ENCODE measurements around the gene EHMT1. TPM values are rescaled to one million over a fixed set of nuclear protein-coding genes. Genes with fewer than 3 reads are reported as not detected.

Gene EHMT1
- total RNA-seq, 2 donors from 2014 or later: 67.5 to 69.3 TPM

DNA sequence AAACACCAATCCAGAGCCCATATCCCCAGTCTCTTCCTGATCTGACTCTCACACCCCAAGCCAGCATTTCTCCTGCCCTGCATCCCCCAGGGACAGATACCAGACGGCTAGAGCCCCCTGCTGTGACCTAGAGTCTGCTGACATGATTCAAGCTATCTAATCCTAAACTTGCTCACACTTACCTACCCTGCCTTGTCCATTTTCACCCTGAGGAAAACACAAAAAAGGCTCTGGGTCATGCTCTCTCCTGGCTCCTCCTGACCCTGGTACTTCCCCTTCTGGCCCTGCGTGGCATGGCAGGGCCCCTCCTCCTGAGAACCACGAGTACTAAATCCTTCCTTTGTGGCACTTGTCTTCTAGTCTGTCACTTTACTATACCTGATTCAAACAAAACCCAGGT lies 16.1 kb upstream of the EHMT1 start:
- H3K9me3 Mint-ChIP-seq: no peaks in the 10 kb centered on the region
- no peak overlapping the region for H3K27ac Mint-ChIP-seq
- peaks cover 30% of the 10 kb centered on the region for H3K4me1 Mint-ChIP-seq (ENCODE audit: low read depth)
- H3K27me3 Mint-ChIP-seq (ENCODE audit: low read depth): no peaks in the 10 kb centered on the region
- H3K36me3 Mint-ChIP-seq (ENCODE audit: insufficient read depth in 2 of 2): no peaks in the 10 kb centered on the region
- DNase-seq (no peak), ATAC-seq (replicated peaks in 1 of 2) (no peak)
- no peak overlapping the region for H3K4me3 Mint-ChIP-seq

DNA sequence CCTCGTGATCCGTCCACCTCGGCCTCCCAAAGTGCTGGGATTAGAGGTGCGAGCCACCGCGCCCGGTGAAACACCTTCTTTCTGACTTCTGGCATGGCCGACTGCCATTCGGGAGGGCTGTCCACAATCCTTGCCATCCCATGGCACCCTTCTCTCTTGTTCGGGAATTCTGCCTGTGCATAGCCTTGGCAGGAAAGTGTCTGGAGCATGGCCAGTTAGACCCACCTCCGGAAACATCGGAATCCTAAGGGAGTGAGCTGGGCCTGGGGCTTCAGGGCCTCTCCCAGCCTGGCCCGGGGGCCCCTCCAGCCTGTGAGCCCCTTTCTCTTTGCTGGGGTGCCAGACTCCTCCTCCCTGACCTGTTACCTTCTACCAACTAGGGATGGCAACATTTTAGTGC lies 14.9 kb upstream of the EHMT1 start:
- DNase-seq (no peak), ATAC-seq (replicated peaks in 1 of 2) (no peak)
- Mint-ChIP-seq H3K27me3 (ENCODE audit: low read depth) (no peaks in the 10 kb centered on the region), H3K9me3 (no peaks in the 10 kb centered on the region), H3K36me3 (ENCODE audit: insufficient read depth in 2 of 2) (no peaks in the 10 kb centered on the region), H3K4me3 (peak overlapping the region; percentile 47 to 52), H3K27ac (no peak overlapping the region), H3K4me1 (ENCODE audit: low read depth) (peaks cover 24% of the 10 kb centered on the region)

DNA sequence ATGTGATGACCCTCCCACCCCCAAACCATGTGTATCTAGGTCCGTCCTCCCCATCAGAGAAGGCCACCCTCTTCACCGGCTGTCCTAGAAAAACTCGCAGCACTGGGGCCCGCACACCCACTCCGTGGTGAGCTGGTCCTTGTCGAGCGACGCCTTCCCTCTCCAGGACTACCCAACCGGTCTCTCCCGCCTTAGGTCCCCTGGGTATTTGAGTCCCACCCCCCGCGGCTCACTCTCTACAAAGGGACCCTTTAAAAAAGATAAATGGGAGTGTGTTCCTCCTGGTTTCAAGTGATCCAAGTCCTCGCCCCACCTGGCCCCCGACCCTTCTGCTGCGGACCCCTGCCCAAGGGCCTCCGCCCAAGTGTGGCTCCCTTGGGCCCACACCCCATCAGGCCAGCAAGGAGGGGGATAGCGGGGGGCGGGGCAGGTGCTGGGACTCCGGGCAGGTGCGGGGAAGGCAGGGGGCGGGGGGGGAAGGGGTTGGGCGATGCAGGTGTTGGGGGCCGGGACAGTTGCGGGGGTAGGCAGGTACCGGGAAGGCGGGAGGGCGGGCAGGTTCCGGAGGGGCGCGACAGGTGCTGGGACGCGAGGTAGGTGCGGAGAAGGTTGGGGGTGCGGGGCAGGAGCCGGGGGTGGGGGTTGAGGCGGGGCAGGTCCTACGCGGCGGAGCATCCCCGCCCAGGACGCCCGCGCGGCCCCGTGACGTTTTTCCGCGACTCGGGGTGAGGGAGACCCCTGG lies 14.3 kb upstream of the EHMT1 start:
- Mint-ChIP-seq H3K4me3 (peak overlapping the region; percentile 47 to 52), H3K27me3 (ENCODE audit: low read depth) (no peaks in the 10 kb centered on the region), H3K36me3 (ENCODE audit: insufficient read depth in 2 of 2) (no peaks in the 10 kb centered on the region), H3K4me1 (ENCODE audit: low read depth) (peaks cover 24% of the 10 kb centered on the region), H3K9me3 (no peaks in the 10 kb centered on the region), H3K27ac (no peak overlapping the region)
- no peak for ATAC-seq (replicated peaks in 1 of 2)
- no peak for DNase-seq

DNA sequence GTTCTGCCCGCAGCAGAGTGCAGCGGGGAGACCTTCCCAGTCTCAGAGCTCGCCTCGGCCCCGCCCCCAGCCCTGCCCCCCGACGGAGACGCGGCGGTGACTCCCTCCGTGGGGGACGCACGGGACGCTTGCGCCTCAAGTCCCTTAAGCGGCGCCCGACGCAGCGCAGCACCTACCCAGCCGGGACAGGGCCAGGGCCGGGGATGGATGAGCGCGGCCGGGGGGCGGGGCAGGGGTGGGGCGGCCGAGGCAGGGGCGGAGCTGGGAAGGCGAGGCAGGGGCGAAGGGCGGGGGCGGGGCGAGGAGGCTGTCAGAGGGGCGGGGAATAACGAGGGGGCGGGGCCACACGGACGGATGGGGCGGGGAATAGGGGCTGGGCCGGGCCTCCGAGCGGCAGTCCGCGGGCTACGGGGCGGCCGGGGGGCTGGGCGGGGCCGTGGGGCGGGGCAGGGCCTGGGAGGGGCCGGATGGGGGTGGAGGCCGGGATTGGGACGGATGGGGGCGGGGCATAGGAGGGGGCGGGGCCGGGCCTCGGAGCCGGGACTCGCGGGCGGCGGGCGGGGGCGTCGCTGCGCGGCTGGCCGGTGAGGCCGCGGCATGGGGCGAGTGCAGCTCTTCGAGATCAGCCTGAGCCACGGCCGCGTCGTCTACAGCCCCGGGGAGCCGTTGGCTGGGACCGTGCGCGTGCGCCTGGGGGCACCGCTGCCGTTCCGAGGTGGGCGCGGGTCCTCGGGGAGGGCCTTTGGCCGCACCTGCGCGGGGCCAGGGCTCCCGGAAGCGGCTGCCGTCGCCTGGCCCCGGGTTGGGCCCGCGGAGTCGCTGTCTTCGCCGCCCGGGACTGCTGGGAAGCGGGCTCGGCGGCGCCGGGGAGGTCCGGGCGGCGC lies 13.4 kb upstream of the EHMT1 start, which contains the start of gene ARRDC1:
Gene ARRDC1, plus strand, starts transcription at position 566 of the 884 bp plus-strand sequence. Its CDS starts 32 bp downstream, at position 598.
- peak within 1 kb of the TSS; percentile 84 for H3K4me3 Mint-ChIP-seq
- H3K27me3 Mint-ChIP-seq (ENCODE audit: low read depth): no peaks in the 10 kb centered on the region
- ATAC-seq (replicated peaks in 1 of 2) (peak; percentile 91 to 92), DNase-seq (peak; percentile 92 to 93)
- H3K36me3 Mint-ChIP-seq (ENCODE audit: insufficient read depth in 2 of 2): no peaks in the 10 kb centered on the region
- H3K4me1 Mint-ChIP-seq (ENCODE audit: low read depth): peaks cover 24% of the 10 kb centered on the region
- H3K27ac Mint-ChIP-seq: no peak within 1 kb of the TSS
- no peaks in the 10 kb centered on the region for H3K9me3 Mint-ChIP-seq

DNA sequence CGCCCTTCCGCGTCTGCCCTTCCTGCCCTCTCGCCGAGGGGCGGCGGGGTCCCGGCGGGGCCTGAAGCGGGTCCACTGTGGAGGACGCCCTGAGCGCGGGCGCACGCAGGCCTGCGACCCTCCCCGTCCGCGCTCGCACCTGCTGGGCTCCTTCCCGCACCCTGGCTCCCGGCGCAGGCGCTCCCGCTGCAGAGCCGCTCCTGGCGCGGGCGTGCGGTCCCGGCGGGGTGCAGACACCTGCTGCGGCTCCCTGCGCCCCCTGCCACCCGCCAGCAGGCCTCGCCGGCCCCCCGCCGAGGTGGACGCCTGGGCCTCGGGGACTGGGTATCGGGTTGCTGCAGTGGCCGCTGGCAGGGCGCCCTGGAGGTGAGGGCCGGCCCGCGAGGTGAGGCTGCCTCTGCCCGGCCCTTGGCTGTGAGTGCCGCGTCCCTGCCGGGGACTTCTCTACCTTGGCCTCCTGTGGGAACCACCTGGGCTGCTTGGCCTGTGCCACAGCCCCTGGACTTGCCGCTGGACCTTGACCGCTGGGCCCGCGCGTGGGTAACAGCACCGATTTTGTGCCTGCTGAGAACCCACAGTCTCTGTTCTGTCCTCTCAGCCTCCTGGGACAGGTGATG lies 12.7 kb upstream of the EHMT1 start:
- no peaks in the 10 kb centered on the region for H3K36me3 Mint-ChIP-seq (ENCODE audit: insufficient read depth in 2 of 2)
- H3K4me3 Mint-ChIP-seq: peak overlapping the region; percentile 84
- H3K4me1 Mint-ChIP-seq (ENCODE audit: low read depth): peaks cover 25% of the 10 kb centered on the region
- H3K9me3 Mint-ChIP-seq: no peaks in the 10 kb centered on the region
- no peak overlapping the region for H3K27ac Mint-ChIP-seq
- DNase-seq: peak in 1 of 2 donors; percentile 37
- peak in 1 of 2 donors; percentile 0 for ATAC-seq (replicated peaks in 1 of 2)
- no peaks in the 10 kb centered on the region for H3K27me3 Mint-ChIP-seq (ENCODE audit: low read depth)

DNA sequence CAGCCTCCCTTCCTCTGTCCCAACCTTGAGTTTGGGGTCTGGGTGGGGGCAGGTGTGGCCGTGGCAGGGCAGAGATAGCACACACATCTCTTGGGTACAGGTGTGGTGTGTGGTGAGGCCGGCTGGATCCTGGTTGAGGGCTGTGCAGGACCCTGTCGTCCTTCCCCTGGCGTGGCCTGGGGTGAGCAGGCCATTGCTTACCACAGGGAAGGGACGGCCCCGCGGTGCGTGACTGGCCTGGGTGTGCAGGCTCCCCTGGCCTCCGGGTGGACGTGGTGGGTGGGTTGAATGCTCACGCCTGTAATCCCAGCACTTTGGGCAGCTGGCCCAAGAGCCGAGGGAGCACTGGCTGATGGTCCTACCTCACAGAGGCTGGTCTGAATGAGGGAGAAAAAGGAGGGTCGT lies 12.1 kb upstream of the EHMT1 start:
- Mint-ChIP-seq H3K36me3 (ENCODE audit: insufficient read depth in 2 of 2) (no peaks in the 10 kb centered on the region), H3K9me3 (no peaks in the 10 kb centered on the region), H3K27me3 (ENCODE audit: low read depth) (no peaks in the 10 kb centered on the region), H3K4me3 (peak overlapping the region; percentile 84), H3K27ac (no peak overlapping the region), H3K4me1 (ENCODE audit: low read depth) (peaks cover 32% of the 10 kb centered on the region)
- no peak for ATAC-seq (replicated peaks in 1 of 2)
- DNase-seq: no peak

DNA sequence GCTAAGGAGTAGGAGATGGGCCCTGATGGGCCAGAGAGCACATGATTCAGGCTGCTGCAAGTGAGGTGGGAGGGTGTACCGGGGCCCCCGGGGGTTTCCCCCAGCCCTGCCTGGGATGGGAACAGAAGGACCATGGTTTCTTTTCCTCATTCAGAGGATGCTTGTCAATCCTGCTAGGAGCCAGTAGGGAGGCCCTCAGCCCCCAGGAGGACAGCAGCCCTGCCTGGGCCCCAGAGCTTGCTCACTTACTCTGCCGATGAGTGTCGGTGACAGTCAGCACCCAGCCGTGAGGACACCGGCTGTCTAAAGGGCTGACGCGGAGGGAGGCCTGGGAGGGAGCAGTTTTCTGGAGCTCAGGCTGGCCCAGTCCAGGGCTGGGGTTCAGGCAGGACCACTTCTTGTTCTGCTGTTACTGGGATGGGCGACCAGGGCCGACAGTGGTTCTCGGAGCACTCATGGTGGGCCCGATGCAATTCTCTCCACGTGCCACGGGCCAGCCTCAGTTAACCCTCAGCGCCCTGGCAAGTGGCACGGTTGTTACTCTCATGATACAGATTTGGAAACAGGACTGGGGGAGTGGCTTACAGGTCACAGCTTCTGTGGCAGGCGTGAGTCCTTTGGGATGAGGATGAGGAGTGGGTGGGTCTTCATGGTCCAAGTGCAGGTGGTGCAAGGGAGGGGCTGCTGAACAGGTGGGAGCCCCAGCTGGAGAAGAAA lies 11.5 kb upstream of the EHMT1 start:
- Mint-ChIP-seq H3K27ac (no peak overlapping the region), H3K4me3 (peak overlapping the region; percentile 84), H3K27me3 (ENCODE audit: low read depth) (no peaks in the 10 kb centered on the region), H3K4me1 (ENCODE audit: low read depth) (peaks cover 37% of the 10 kb centered on the region), H3K36me3 (ENCODE audit: insufficient read depth in 2 of 2) (no peaks in the 10 kb centered on the region), H3K9me3 (no peaks in the 10 kb centered on the region)
- no peak for ATAC-seq (replicated peaks in 1 of 2)
- DNase-seq: no peak

DNA sequence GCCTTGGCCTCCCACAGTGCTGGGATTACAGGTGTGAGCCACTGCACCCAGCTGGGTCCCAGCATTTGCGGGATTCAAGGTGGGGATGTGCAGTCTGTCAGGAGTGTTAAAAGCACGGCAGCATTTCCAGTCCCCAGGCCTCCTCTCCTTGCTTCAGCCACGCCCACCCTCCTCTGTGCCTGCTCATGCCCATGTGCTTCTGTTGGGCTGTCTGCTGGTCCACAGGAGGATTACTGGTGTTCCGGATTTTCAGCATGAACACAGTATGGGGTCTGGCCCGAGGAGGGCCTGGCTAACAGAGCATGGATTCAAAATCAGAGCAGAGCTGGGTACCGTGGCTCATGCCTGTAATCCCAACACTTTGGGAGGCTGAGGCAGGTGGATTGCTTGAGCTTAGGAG lies 7.9 kb upstream of the EHMT1 start:
- Mint-ChIP-seq H3K27ac (peak overlapping the region; percentile 94), H3K27me3 (ENCODE audit: low read depth) (no peaks in the 10 kb centered on the region), H3K4me3 (no peak overlapping the region), H3K36me3 (ENCODE audit: insufficient read depth in 2 of 2) (no peaks in the 10 kb centered on the region), H3K9me3 (no peaks in the 10 kb centered on the region), H3K4me1 (ENCODE audit: low read depth) (peaks cover 29% of the 10 kb centered on the region)
- DNase-seq: no peak
- no peak for ATAC-seq (replicated peaks in 1 of 2)

DNA sequence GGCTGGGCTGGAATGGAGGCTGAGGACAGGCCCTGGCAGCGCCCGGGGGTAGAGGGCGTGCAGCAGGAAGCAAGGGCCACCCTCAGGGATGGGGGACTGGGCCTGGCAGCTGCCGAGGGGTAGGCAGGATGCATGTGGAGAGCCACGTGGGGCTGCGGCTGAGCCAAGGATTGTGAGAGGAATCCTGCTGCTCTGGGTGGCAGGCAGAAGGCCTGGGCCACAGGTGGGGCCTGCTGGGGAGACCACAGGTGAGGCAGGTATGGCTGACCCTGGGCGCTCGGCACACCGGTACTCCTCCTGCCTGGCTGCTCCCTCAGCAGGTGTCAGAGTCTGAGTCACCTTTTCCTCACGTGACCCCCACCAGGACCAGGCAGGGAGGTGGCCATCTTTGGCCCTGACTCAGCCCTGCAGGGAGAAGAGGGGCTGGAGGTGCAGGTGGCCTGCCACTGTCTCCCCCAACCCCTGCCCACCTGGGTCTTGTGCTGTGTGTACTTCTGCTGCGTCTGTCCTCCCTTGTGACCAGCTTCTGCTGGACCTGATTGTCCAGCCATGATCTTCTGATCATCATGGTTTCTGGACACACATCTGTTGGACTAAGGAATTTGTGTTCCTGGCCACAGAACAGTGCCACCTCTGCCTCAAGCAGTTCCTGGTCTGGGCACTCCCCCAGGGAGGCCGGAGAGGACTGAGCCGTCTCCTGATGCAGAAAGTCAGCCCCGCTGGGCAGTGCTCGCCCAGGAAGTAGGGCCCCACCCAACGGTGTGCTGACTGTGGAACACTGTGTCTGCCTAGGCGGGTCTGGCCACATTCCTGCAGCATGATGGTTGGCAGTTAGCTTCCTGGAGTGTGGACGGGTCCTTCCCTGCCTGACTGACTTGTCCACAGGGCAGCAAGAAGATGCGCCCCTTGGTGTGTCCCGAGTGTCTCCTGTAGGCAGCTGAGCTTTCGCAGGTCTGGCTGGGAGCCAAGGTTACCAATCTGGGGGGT lies 6.9 kb upstream of the EHMT1 start:
- Mint-ChIP-seq H3K9me3 (no peaks in the 10 kb centered on the region), H3K36me3 (ENCODE audit: insufficient read depth in 2 of 2) (no peaks in the 10 kb centered on the region), H3K4me1 (ENCODE audit: low read depth) (peaks cover 29% of the 10 kb centered on the region), H3K27me3 (ENCODE audit: low read depth) (no peaks in the 10 kb centered on the region), H3K27ac (peak overlapping the region; percentile 94), H3K4me3 (no peak overlapping the region)
- ATAC-seq (replicated peaks in 1 of 2) (peak; percentile 73 to 78), DNase-seq (peak; percentile 35 to 39)

DNA sequence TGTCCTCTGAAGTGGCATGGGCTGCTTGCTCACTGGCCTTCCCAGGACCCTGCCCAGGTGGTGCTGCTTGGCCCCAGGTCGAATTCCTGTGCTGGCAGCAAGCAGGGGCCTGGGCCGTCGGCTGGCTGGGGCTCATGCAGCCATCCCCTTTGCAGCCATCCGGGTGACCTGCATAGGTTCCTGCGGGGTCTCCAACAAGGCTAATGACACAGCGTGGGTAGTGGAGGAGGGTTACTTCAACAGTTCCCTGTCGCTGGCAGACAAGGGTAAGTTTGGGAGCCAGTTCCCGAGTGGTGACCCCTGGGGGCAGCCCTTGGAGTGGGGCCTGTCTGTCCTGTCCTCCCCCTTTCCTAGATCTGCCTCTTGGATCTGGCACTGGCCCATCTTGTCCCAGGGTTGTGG lies 6.1 kb upstream of the EHMT1 start:
- DNase-seq: no peak
- no peak overlapping the region for H3K4me3 Mint-ChIP-seq
- no peaks in the 10 kb centered on the region for H3K36me3 Mint-ChIP-seq (ENCODE audit: insufficient read depth in 2 of 2)
- no peak overlapping the region for H3K27ac Mint-ChIP-seq
- no peak for ATAC-seq (replicated peaks in 1 of 2)
- H3K9me3 Mint-ChIP-seq: no peaks in the 10 kb centered on the region
- no peaks in the 10 kb centered on the region for H3K27me3 Mint-ChIP-seq (ENCODE audit: low read depth)
- H3K4me1 Mint-ChIP-seq (ENCODE audit: low read depth): peaks cover 30% of the 10 kb centered on the region

DNA sequence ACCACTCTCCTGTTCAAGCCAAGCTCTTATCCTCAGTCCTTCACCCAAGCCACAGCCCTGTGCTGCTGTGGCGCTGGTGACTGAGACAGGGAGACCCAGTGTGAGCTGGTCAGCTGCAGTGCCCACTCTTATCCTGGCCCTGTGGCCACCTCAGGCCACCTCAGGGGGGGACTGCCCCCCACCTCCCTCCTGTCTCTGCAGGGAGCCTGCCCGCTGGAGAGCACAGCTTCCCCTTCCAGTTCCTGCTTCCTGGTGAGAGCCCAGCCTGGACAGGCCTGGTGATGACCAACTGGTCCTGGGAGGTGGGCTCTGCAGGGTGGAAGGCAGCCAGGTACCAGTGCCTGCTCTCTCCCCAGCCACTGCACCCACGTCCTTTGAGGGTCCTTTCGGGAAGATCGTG lies 5.5 kb upstream of the EHMT1 start:
- Mint-ChIP-seq H3K36me3 (ENCODE audit: insufficient read depth in 2 of 2) (no peaks in the 10 kb centered on the region), H3K4me3 (no peak overlapping the region), H3K27me3 (ENCODE audit: low read depth) (no peaks in the 10 kb centered on the region), H3K27ac (no peak overlapping the region), H3K9me3 (no peaks in the 10 kb centered on the region), H3K4me1 (ENCODE audit: low read depth) (peaks cover 33% of the 10 kb centered on the region)
- no peak for ATAC-seq (replicated peaks in 1 of 2)
- DNase-seq: no peak

Measured in activated T-cell treated with anti-CD3 and anti-CD28 coated beads, Interleukin-2, amount 50 U/mL, for 72 hours (primary cell).